Progenitor cell of endocrine pancreas (in vitro differentiated cells): Measurements from ENCODE around the gene CDC7. TPM values are rescaled to one million over a fixed set of nuclear protein-coding genes. Genes with fewer than 3 reads are reported as not detected.

ENCODE experiments used
- DNase-seq: peaks from one replicate; pipeline ENCODE4 v3.0.0; 2021; ENCODE audit warnings: low spot score; ENCODE audit not compliant: unreplicated experiment
- H3K27ac Mint-ChIP-seq: 2 replicates; pipeline ENCODE4 v1.8.0; 2021; ENCODE audit warnings: mild to moderate bottlenecking, moderate library complexity, mixed read lengths
- H3K27me3 Mint-ChIP-seq: 2 replicates; pipeline ENCODE4 v1.8.0; 2021; ENCODE audit warnings: mixed read lengths
- H3K36me3 Mint-ChIP-seq: 2 replicates; pipeline ENCODE4 v1.8.0; 2022; ENCODE audit warnings: mixed read lengths; ENCODE audit not compliant: insufficient read depth
- H3K4me1 Mint-ChIP-seq: 2 replicates; pipeline ENCODE4 v1.8.0; 2021; ENCODE audit warnings: low read depth, mixed read lengths
- H3K4me3 Mint-ChIP-seq: 2 replicates; pipeline ENCODE4 v1.8.0; 2021; ENCODE audit warnings: low read depth, mild to moderate bottlenecking, moderate library complexity, mixed read lengths
- H3K9me3 Mint-ChIP-seq: 2 replicates; pipeline ENCODE4 v1.8.0; 2021; ENCODE audit warnings: low read depth, mixed read lengths
- total RNA-seq: library from RNA; stranded (reverse); gene quantifications from 2 replicates; pipeline ENCODE4 v1.2.1, GENCODE V29; 2021
- TF ChIP-seq, protein P1 (sequence below): fragments of 200-600 bp; sonication (generic); IDR thresholded peaks from one replicate; pipeline ENCODE4 v1.5.0; 2021; ENCODE audit warnings: antibody characterized with exemption, mild to moderate bottlenecking; ENCODE audit not compliant: unreplicated experiment

The CDC7 gene
- total RNA-seq, 1 donor from 2014 or later = 26.9 TPM

GRCh38 chr1:91499346-91499745 lies 1.3 kb upstream of the CDC7 start:
- Mint-ChIP-seq H3K4me1 (peaks cover 12% of the 10 kb centered on the region), H3K4me3 (no peak overlapping the region), H3K9me3 (no peaks in the 10 kb centered on the region), H3K27me3 (no peaks in the 10 kb centered on the region), H3K27ac (no peak overlapping the region), H3K36me3 (no peaks in the 10 kb centered on the region)
- no peak for DNase-seq
- TF ChIP-seq, protein P1, sequence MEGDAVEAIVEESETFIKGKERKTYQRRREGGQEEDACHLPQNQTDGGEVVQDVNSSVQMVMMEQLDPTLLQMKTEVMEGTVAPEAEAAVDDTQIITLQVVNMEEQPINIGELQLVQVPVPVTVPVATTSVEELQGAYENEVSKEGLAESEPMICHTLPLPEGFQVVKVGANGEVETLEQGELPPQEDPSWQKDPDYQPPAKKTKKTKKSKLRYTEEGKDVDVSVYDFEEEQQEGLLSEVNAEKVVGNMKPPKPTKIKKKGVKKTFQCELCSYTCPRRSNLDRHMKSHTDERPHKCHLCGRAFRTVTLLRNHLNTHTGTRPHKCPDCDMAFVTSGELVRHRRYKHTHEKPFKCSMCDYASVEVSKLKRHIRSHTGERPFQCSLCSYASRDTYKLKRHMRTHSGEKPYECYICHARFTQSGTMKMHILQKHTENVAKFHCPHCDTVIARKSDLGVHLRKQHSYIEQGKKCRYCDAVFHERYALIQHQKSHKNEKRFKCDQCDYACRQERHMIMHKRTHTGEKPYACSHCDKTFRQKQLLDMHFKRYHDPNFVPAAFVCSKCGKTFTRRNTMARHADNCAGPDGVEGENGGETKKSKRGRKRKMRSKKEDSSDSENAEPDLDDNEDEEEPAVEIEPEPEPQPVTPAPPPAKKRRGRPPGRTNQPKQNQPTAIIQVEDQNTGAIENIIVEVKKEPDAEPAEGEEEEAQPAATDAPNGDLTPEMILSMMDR = no peak

DNA sequence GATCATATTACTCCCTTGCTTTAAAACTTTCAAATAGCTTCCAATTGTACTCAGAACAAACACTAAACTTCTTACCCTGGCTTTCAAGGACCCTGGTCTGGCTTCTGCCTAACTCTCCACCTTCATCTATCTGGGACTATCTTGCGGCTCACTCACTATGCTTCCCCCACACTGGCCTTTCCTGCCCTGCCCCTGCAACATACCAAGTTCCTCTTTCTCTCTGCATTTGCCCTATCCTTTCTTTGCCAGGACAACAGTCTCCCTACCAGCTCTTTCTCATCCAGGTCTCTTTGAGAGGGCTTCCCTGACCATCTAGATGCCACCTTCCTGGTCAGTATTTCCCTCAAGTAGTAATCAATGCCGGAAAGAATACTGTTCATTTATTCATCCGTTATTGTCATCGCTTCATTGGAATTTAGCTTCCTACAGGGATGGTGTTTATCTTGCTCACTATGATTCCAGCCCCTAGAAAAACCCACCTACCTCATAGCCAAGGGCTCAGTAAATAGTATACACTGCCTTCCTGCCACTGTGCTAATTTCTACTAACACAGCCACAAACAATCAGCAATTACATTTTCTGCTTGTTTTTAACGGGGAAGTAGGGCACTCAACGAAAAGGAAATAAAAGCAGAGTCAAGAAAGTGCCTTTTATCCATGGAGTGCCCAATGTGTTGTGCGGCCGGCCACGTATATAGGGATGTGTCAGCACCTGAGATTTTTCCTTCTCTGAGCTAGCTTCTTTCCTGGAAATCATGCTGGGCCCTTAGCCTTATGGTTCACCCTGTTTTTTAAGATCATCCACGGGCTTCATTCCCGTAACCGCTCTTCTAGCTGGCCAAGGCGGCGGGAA lies 521 bp upstream of the CDC7 start:
- no peak for DNase-seq
- Mint-ChIP-seq H3K36me3 (no peaks in the 10 kb centered on the region), H3K9me3 (no peaks in the 10 kb centered on the region), H3K27me3 (no peaks in the 10 kb centered on the region), H3K4me1 (peaks cover 20% of the 10 kb centered on the region), H3K4me3 (no peak overlapping the region), H3K27ac (no peak overlapping the region)
- TF ChIP-seq, protein P1 = no peak

DNA sequence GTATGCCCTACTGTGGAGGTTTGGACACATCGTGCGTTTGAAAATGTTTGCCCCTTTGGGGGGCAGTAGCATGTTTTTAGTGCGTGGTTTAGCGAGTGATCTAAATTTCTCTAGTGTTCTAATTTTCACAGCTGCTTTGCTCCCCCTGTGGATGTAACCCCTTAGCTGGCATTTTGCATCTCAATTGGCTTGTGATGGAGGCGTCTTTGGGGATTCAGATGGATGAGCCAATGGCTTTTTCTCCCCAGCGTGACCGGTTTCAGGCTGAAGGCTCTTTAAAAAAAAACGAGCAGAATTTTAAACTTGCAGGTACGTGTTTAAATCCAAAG lies 836 bp downstream of the CDC7 start:
- Mint-ChIP-seq H3K4me3 (no peak overlapping the region), H3K4me1 (peaks cover 25% of the 10 kb centered on the region), H3K9me3 (no peaks in the 10 kb centered on the region), H3K27ac (no peak overlapping the region), H3K27me3 (no peaks in the 10 kb centered on the region), H3K36me3 (no peaks in the 10 kb centered on the region)
- DNase-seq = no peak
- TF ChIP-seq, protein P1 = no peak

- TF ChIP-seq, protein P1 = no peak
- no peak for DNase-seq
- H3K27me3 Mint-ChIP-seq = no peaks in the 10 kb centered on the region
- no peaks in the 10 kb centered on the region for H3K9me3 Mint-ChIP-seq
- no peaks in the 10 kb centered on the region for H3K36me3 Mint-ChIP-seq
- H3K27ac Mint-ChIP-seq = no peak overlapping the region
- peak overlapping the region; percentile 15 for H3K4me3 Mint-ChIP-seq
- peaks cover 25% of the 10 kb centered on the region for H3K4me1 Mint-ChIP-seq
These were observed 1.5 kb downstream of the CDC7 start for GRCh38 chr1:91501971-91502671.

DNA sequence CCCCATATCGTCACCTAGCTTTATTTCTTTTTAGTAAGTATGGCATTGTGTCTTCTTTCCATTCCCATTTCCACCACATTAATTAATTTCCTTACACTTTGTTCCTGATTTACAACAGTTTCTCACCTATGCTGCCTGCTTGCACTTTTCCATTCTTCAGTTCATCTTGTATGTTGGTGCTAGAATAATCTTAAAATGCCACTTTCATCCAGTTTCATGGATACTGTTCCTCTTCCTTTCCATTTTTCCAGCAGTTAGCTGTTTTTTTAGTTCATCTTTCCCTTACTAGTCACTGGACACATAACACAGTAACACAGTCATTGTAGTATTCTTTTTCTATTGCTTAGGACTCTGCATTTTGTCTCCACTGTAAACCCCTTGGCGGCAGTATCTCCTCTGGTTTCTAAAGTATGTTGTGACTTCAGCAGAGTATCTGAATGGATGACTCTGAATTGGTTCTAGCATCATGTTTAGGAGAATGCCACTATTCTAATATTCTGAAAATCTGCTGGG lies 2.1 kb downstream of the CDC7 start:
- H3K27ac Mint-ChIP-seq = no peak overlapping the region
- TF ChIP-seq, protein P1 = no peak
- no peaks in the 10 kb centered on the region for H3K27me3 Mint-ChIP-seq
- DNase-seq = no peak
- peaks cover 25% of the 10 kb centered on the region for H3K4me1 Mint-ChIP-seq
- peak overlapping the region; percentile 15 for H3K4me3 Mint-ChIP-seq
- H3K9me3 Mint-ChIP-seq = no peaks in the 10 kb centered on the region
- no peaks in the 10 kb centered on the region for H3K36me3 Mint-ChIP-seq
